Measurements from ENCODE around the gene GPRC5D.

The GPRC5D gene

GRCh38 chr12:12952036-12952435 is at the start of gene GPRC5D:
Gene GPRC5D (minus strand): TSS chr12:12952170. CDS start chr12:12950384, 1,786 bp downstream.
- H3K4me3 ChIP-seq (replicated peaks; ENCODE audit: low read depth, low read length): peak within 1 kb of the TSS; percentile 38
- H3K27me3 ChIP-seq (replicated peaks; ENCODE audit: control insufficient read depth, insufficient read depth, low read length): no peaks in the 10 kb centered on the region
- no peak for TF ChIP-seq CTCF (IDR thresholded peaks at IDR 0.05; ENCODE audit: insufficient read depth, low read length, poor library complexity, severe bottlenecking)
- DNase-seq (ENCODE audit: extremely low read depth, insufficient read length): no peak
- no peaks in the 10 kb centered on the region for H3K36me3 ChIP-seq (ENCODE audit: control insufficient read depth, insufficient read depth, low read length)

DNA sequence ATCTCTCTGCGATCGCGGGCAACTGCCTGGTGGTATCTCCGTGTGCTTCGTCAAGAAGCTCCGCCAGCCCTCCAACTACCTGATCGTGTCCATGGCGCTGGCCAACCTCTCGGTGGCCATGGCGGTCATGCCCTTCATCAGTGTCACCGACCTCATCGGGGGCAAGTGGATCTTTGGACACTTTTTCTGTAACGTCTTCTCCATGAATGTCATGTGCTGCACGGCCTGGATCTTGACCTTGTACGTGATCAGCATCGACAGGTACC is 49.7 kb upstream of the GPRC5D start:
- no peak for TF ChIP-seq CTCF (IDR thresholded peaks at IDR 0.05; ENCODE audit: insufficient read depth, low read length, poor library complexity, severe bottlenecking)
- Histone ChIP-seq H3K36me3 (ENCODE audit: control insufficient read depth, insufficient read depth, low read length) (no peaks in the 10 kb centered on the region), H3K27me3 (replicated peaks; ENCODE audit: control insufficient read depth, insufficient read depth, low read length) (peaks cover 3% of the 10 kb centered on the region), H3K4me3 (replicated peaks; ENCODE audit: low read depth, low read length) (no peak overlapping the region)
- DNase-seq (ENCODE audit: extremely low read depth, insufficient read length): no peak

GRCh38 chr12:13000925-13001774 is 49.2 kb upstream of the GPRC5D start:
- TF ChIP-seq CTCF (IDR thresholded peaks at IDR 0.05; ENCODE audit: insufficient read depth, low read length, poor library complexity, severe bottlenecking): peak; percentile 20
- H3K4me3 ChIP-seq (replicated peaks; ENCODE audit: low read depth, low read length): peak overlapping the region; percentile 55
- peak; percentile 18 for DNase-seq (ENCODE audit: extremely low read depth, insufficient read length)
- no peaks in the 10 kb centered on the region for H3K36me3 ChIP-seq (ENCODE audit: control insufficient read depth, insufficient read depth, low read length)
- H3K27me3 ChIP-seq (replicated peaks; ENCODE audit: control insufficient read depth, insufficient read depth, low read length): peaks cover 3% of the 10 kb centered on the region

- no peaks in the 10 kb centered on the region for H3K36me3 ChIP-seq (ENCODE audit: control insufficient read depth, insufficient read depth, low read length)
- DNase-seq (ENCODE audit: extremely low read depth, insufficient read length): no peak
- peaks cover 3% of the 10 kb centered on the region for H3K27me3 ChIP-seq (replicated peaks; ENCODE audit: control insufficient read depth, insufficient read depth, low read length)
- peak overlapping the region; percentile 55 for H3K4me3 ChIP-seq (replicated peaks; ENCODE audit: low read depth, low read length)
- TF ChIP-seq CTCF (IDR thresholded peaks at IDR 0.05; ENCODE audit: insufficient read depth, low read length, poor library complexity, severe bottlenecking): no peak
Observed at GRCh38 chr12:13000616-13000924, 48.6 kb upstream of the GPRC5D start.

DNA sequence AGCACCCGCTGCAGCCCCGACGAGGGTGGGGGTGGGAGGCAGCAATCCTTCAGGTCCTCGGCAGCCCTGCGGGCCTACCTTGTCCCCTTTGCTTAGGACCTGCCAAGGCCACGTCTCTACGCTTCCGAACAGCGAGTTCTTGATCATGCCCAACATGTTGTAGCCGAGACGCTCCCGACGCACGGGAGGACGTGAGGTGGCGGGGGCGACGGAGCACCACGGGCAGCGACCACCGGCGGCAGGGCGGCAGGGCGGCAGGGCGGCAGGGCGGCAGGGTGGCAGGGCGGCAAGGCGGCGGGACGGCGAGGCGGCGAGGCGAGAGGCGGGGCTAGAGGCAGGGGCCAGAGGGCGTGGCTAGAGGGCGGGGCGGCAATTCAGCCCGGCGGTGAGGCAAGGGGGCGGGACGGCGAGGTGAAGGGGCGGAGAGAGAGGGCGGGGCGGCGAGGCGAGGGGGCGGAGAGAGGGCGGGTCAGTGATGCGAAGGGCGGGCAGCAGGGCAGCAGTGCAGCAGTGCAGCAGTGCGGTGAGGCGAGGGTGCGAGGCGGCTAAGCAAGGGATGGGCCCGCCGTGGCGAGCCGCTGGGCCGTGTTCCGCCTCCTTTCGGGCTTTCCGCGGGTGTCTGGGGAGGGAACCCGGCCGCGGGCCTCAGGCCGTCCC is 48.1 kb upstream of the GPRC5D start, which contains the start of gene HEBP1:
Gene HEBP1 (minus strand): TSS at position 307 of the 657 bp plus-strand sequence. CDS start 151 bp downstream, at position 156.
- peak; percentile 81 for DNase-seq (ENCODE audit: extremely low read depth, insufficient read length)
- peaks cover 3% of the 10 kb centered on the region for H3K27me3 ChIP-seq (replicated peaks; ENCODE audit: control insufficient read depth, insufficient read depth, low read length)
- H3K4me3 ChIP-seq (replicated peaks; ENCODE audit: low read depth, low read length): peak within 1 kb of the TSS; percentile 55

More for the DNA sequence above, 48.1 kb upstream of the GPRC5D start, which contains the start of gene HEBP1:
- no peaks in the 10 kb centered on the region for H3K36me3 ChIP-seq (ENCODE audit: control insufficient read depth, insufficient read depth, low read length)
- TF ChIP-seq CTCF (IDR thresholded peaks at IDR 0.05; ENCODE audit: insufficient read depth, low read length, poor library complexity, severe bottlenecking): no peak

Data from GM06990 (cell line).